B cell (primary cell): ENCODE results near the gene PIGO. TPM values are rescaled to one million over a fixed set of nuclear protein-coding genes. Genes with fewer than 3 reads are reported as not detected.

Experiments used
- ATAC-seq: fragments of 200-7000 bp; cut with Tn5 transposase; one replicate; pipeline ENCODE4 v1.10.0; 2021; ENCODE audit warnings: low read depth, mild to moderate bottlenecking, moderate number of reproducible peaks, moderate library complexity
- CTCF ChIA-PET: fragments of 350-600 bp; sonication (Branson Sonifier 250); formaldehyde crosslinking; loops from one replicate; lab custom pipeline; 2021; ENCODE audit warnings: antibody characterized with exemption, inconsistent platforms; lab: Charles Lee
- POLR2A ChIA-PET: fragments of 350-600 bp; sonication (Branson Sonifier 250); formaldehyde crosslinking; loops from one replicate; lab custom pipeline; 2021; ENCODE audit warnings: antibody characterized with exemption; lab: Charles Lee
- DNase-seq: peaks from one replicate; pipeline ENCODE4 v3.0.0; 2013
- H2AFZ ChIP-seq: 2 replicates; pipeline ENCODE4 v1.6.1; 2012; ENCODE audit warnings: mild to moderate bottlenecking, low read depth, low read length; ENCODE audit not compliant: insufficient read depth, poor library complexity, severe bottlenecking
- H3K27ac ChIP-seq, 2 donors: 1 replicate in 1 of 2; 2 replicates in 1 of 2; pipeline ENCODE4 v1.5.1; 2012 to 2013; ENCODE audit warnings: low read length in 2 of 2, mild to moderate bottlenecking in 2 of 2, moderate library complexity in 1 of 2
- H3K27me3 ChIP-seq, 4 experiments: fragments of 200-600 bp in 1 of 4; sonication (generic) in 1 of 4; replicated peaks in 1 of 4; 1 replicate in 2 of 4; 2 replicates in 2 of 4; pipeline versions ENCODE4 v1.6.1 to v1.7.0; 2013 to 2016; ENCODE audit warnings: low read length in 3 of 4, mild to moderate bottlenecking in 2 of 4, mixed read lengths in 1 of 4, moderate library complexity in 1 of 4; ENCODE audit not compliant: insufficient read depth in 4 of 4, control insufficient read depth in 3 of 4; ENCODE audit errors: control extremely low read depth in 1 of 4
- H3K36me3 ChIP-seq, 2 experiments: replicated peaks in 1 of 2; 1 replicate in 1 of 2; 2 replicates in 1 of 2; pipeline versions ENCODE4 v1.6.1 to v1.7.1; 2013; ENCODE audit warnings: low read length in 1 of 2; ENCODE audit not compliant: insufficient read depth in 2 of 2, control insufficient read depth in 1 of 2; ENCODE audit errors: control extremely low read depth in 1 of 2, extremely low read depth in 1 of 2
- H3K4me1 ChIP-seq, 2 donors: fragments of 200-600 bp in 1 of 2; sonication (generic) in 1 of 2; 1 replicate in 1 of 2; 2 replicates in 1 of 2; pipeline versions ENCODE4 v1.5.1 to v1.6.1; 2013 to 2017; ENCODE audit warnings: low read length in 2 of 2; ENCODE audit not compliant: control insufficient read depth in 2 of 2, insufficient read depth in 2 of 2
- H3K4me2 ChIP-seq: replicated peaks from 2 replicates; pipeline ENCODE3; 2012; ENCODE audit warnings: mild to moderate bottlenecking, low read depth, low read length; ENCODE audit not compliant: poor library complexity, severe bottlenecking
- H3K4me3 ChIP-seq, 5 experiments: fragments of 200-600 bp in 1 of 5; sonication (generic) in 1 of 5; 1 replicate in 3 of 5; 2 replicates in 2 of 5; pipeline versions ENCODE4 v1.5.1 to v1.7.0; 2011 to 2016; ENCODE audit warnings: low read length in 4 of 5, mild to moderate bottlenecking in 4 of 5, low read depth in 2 of 5, control low read depth in 1 of 5, moderate library complexity in 1 of 5; ENCODE audit not compliant: insufficient read depth in 1 of 5; ENCODE audit errors: control extremely low read depth in 1 of 5, extremely low read depth in 1 of 5
- H3K79me2 ChIP-seq: fragments of 200-600 bp; sonication (generic); one replicate; pipeline ENCODE4 v1.6.0; 2016; ENCODE audit warnings: low read length; ENCODE audit not compliant: control insufficient read depth, insufficient read depth
- H3K9ac ChIP-seq: fragments of 200-600 bp; sonication (generic); 2 replicates; pipeline ENCODE4 v1.6.1; 2017; ENCODE audit warnings: mild to moderate bottlenecking, low read length, moderate library complexity
- H3K9me3 ChIP-seq, 3 donors: one replicate each; pipeline versions ENCODE4 v1.6.1 to v1.7.1; 2013; ENCODE audit warnings: low read length in 2 of 3; ENCODE audit not compliant: control insufficient read depth in 2 of 3, insufficient read depth in 1 of 3; ENCODE audit errors: control extremely low read depth in 1 of 3
- H4K20me1 ChIP-seq: 2 replicates; pipeline ENCODE4 v1.6.0; 2012; ENCODE audit warnings: mild to moderate bottlenecking, low read length; ENCODE audit not compliant: insufficient read depth, control insufficient read depth, poor library complexity, severe bottlenecking
- H3K27ac Mint-ChIP-seq: one replicate; pipeline ENCODE4 v1.8.0; 2021; ENCODE audit warnings: mixed read lengths
- H3K27me3 Mint-ChIP-seq: one replicate; pipeline ENCODE4 v1.8.0; 2021; ENCODE audit warnings: mixed read lengths
- H3K4me1 Mint-ChIP-seq: one replicate; pipeline ENCODE4 v1.8.0; 2021; ENCODE audit warnings: mixed read lengths
- H3K4me3 Mint-ChIP-seq: one replicate; pipeline ENCODE4 v1.8.0; 2021; ENCODE audit warnings: mixed read lengths
- H3K9me3 Mint-ChIP-seq: one replicate; pipeline ENCODE4 v1.8.0; 2022; ENCODE audit warnings: mixed read lengths; ENCODE audit not compliant: insufficient read depth
- EZH2 ChIP-seq: IDR thresholded peaks from 2 replicates; pipeline ENCODE4 v1.6.1; 2012; ENCODE audit warnings: borderline replicate concordance, low read depth, mild to moderate bottlenecking, moderate library complexity, low read length; ENCODE audit not compliant: insufficient read depth, poor library complexity, severe bottlenecking
- WGBS: methylation state at CpG from one replicate; pipeline ENCODE4 v1.1.5; 2013; ENCODE audit warnings: missing lambda C conversion rate; ENCODE audit not compliant: insufficient coverage; 5-methylcytosine and 5-hydroxymethylcytosine counted together
- intact Hi-C: fragments of 100-400 bp; cut with micrococcal nuclease; formaldehyde crosslinking; loops from one replicate; pipeline ENCODE4 v1.10.0; 2022
- polyA plus RNA-seq: library from polyadenylated mRNA; depleted of rRNA; stranded (reverse); fragments of >200 nt; gene quantifications from 2 replicates; pipeline ENCODE4 v1.2.3, GENCODE V29; 2012
- total RNA-seq, 2 donors: library from RNA; stranded (reverse); fragments of 120-200 nt in 1 of 2; gene quantifications; 1 replicate in 1 of 2; 2 replicates in 1 of 2; pipeline versions ENCODE4 v1.2.3 to v1.2.4, GENCODE V29; 2013 to 2022
- TF ChIP-seq, protein P1 (sequence below): fragments of 200-600 bp; IDR thresholded peaks from one replicate; pipeline ENCODE4 v1.8.0; 2022; ENCODE audit warnings: antibody characterized with exemption, mild to moderate bottlenecking

The PIGO gene
- total and polyA plus RNA-seq, 2 donors (not counting 1 experiment from before 2014, with no cell fraction given) = 25.7 to 32.5 TPM

DNA sequence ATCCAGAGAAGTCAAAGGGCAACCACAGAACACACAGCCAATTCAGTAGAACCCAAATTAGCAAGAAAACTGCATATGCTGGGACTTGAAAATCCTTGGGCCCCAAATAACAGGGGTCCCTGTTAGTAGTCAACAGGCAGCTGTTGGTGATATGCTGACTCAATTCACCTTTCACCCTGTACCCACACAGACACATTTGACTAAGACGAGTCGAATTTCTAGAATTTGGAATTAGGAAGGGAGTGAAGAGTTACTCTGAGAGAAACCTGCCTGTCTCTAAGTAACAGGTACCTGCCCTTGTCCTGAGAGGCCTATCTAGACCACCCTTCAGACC lies 23.1 kb downstream of the PIGO start:
- POLR2A ChIA-PET = no interaction called here
- H3K4me1 Mint-ChIP-seq = peaks cover 38% of the 10 kb centered on the region
- H3K36me3 ChIP-seq = peaks cover 1 to 30% of the 10 kb centered on the region in 2 experiments
- no peak for TF ChIP-seq EZH2
- TF ChIP-seq, protein P1, sequence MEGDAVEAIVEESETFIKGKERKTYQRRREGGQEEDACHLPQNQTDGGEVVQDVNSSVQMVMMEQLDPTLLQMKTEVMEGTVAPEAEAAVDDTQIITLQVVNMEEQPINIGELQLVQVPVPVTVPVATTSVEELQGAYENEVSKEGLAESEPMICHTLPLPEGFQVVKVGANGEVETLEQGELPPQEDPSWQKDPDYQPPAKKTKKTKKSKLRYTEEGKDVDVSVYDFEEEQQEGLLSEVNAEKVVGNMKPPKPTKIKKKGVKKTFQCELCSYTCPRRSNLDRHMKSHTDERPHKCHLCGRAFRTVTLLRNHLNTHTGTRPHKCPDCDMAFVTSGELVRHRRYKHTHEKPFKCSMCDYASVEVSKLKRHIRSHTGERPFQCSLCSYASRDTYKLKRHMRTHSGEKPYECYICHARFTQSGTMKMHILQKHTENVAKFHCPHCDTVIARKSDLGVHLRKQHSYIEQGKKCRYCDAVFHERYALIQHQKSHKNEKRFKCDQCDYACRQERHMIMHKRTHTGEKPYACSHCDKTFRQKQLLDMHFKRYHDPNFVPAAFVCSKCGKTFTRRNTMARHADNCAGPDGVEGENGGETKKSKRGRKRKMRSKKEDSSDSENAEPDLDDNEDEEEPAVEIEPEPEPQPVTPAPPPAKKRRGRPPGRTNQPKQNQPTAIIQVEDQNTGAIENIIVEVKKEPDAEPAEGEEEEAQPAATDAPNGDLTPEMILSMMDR = no peak
- H3K4me1 ChIP-seq = peaks cover 33 to 37% of the 10 kb centered on the region in 2 donors
- peak overlapping the region; percentile 89 for H3K4me3 Mint-ChIP-seq
- DNase-seq = no peak
- H3K4me3 ChIP-seq = peak overlapping the region in 4 of 5 experiments; percentile 37 to 75 (median 64)
- intact Hi-C loops = loop anchor here (10.0 kb wide), 1 partner anchor 662 kb away; the partner anchor contains the start of genes CREB3 and TLN1
- peaks cover 72% of the 10 kb centered on the region for H3K79me2 ChIP-seq
- ATAC-seq = no peak
- H4K20me1 ChIP-seq = peaks cover 41% of the 10 kb centered on the region
- no peak overlapping the region for H3K27ac Mint-ChIP-seq
- peak overlapping the region; percentile 73 to 97 for H3K27ac ChIP-seq
- CTCF ChIA-PET = no interaction called here
- no peaks in the 10 kb centered on the region for H3K27me3 ChIP-seq
- peak overlapping the region; percentile 96 for H3K9ac ChIP-seq
- H2AFZ ChIP-seq = peak overlapping the region; percentile 78
- H3K9me3 Mint-ChIP-seq = no peaks in the 10 kb centered on the region
- no peaks in the 10 kb centered on the region for H3K27me3 Mint-ChIP-seq
- WGBS = no CpG with 5 or more reads among the region's 2 CpGs
- no peaks in the 10 kb centered on the region for H3K9me3 ChIP-seq
- H3K4me2 ChIP-seq = peak overlapping the region; percentile 87

DNA sequence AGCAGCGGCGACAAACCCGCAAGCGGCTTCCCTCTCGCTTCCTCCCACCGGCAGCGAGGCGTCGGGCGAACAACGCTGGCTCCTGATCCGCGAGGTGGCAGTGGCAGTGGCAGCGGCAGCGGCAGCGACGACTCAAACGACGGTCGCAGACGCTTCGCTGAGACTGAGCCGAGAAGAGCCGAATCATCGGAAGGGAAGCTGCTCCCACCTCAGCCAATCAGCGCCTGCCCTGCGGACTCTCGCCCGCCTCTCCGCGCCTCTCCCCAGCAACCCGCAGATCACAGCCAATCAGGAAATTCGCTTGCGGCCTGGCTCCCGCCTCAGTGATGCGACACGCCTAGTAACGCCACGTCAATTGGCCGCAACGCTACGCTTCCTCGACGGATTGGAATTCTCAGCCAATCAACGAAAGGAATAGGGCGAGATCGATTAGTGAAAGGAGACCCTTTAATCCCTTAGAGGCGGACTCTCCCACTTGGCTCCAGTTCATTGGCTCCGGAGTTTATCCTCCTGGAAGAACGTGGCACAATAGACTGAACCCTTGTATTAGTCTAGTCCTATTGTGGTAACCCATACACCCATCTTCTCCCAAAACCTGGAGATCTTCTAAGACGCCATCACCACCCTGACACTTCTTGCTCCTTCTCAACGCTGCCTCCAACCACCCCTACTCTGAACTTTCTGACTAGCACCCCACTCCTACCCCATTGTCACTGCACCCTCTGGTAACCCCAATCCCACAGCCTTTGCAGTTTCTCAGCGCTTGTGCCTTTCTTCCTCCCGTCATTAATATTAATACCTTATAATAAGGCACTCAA lies 23.7 kb downstream of the PIGO start, which contains the start of gene VCP:
Gene VCP, minus strand, starts transcription at position 165 of the 818 bp plus-strand sequence. CDS start 272 bp downstream, outside the sequence.
- intact Hi-C loops = loop anchor here (1.0 to 10.0 kb wide), 7 partner anchors 8 to 662 kb away; partner anchors contain the start of genes CREB3, DNAJB5, PIGO and TLN1
- Histone ChIP-seq H3K27ac (peak within 1 kb of the TSS; percentile 84 to 97), H3K79me2 (peaks cover 72% of the 10 kb centered on the region), H3K27me3 (no peaks in the 10 kb centered on the region), H3K36me3 (peaks cover 1 to 36% of the 10 kb centered on the region in 2 experiments), H3K4me3 (peak within 1 kb of the TSS; percentile 73 to 96 (median 86)), H2AFZ (peak within 1 kb of the TSS; percentile 78), H4K20me1 (peaks cover 47% of the 10 kb centered on the region), H3K9me3 (no peaks in the 10 kb centered on the region), H3K9ac (peak within 1 kb of the TSS; percentile 96), H3K4me1 (peaks cover 39 to 41% of the 10 kb centered on the region in 2 donors), H3K4me2 (peak within 1 kb of the TSS; percentile 87)
- DNase-seq = peak; percentile 98
- peak; percentile 85 for ATAC-seq
- Mint-ChIP-seq H3K4me1 (peaks cover 43% of the 10 kb centered on the region), H3K4me3 (peak within 1 kb of the TSS; percentile 89), H3K27me3 (no peaks in the 10 kb centered on the region), H3K9me3 (no peaks in the 10 kb centered on the region), H3K27ac (peak within 1 kb of the TSS; percentile 90)
- ChIA-PET POLR2A (interaction anchor here (0.7 to 2.3 kb wide), 10 partner anchors 8 to 547 kb away, joined by 3 to 14 read pairs (median 4); partner anchors contain the start of genes ATOSB, DNAJB5, FANCG and PIGO), CTCF (interaction anchor here (0.6 to 4.1 kb wide), 8 partner anchors 7 to 624 kb away, joined by 3 to 20 read pairs (median 6); partner anchors contain the start of genes FANCG and PIGO)
- TF ChIP-seq, protein P1 = no peak
- no peak for TF ChIP-seq EZH2
- 6% methylated on average over 52 of the region's 54 CpGs for WGBS
